ENCODE data around the gene ITIH3. TPM values are rescaled to one million over a fixed set of nuclear protein-coding genes. Genes with fewer than 3 reads are reported as not detected.
A peak's percentile ranks its signal among the peaks of the same experiment; 100 is the strongest.

The ITIH3 gene
- total and polyA plus RNA-seq, 7 experiments from 2014 or later: not detected

DNA sequence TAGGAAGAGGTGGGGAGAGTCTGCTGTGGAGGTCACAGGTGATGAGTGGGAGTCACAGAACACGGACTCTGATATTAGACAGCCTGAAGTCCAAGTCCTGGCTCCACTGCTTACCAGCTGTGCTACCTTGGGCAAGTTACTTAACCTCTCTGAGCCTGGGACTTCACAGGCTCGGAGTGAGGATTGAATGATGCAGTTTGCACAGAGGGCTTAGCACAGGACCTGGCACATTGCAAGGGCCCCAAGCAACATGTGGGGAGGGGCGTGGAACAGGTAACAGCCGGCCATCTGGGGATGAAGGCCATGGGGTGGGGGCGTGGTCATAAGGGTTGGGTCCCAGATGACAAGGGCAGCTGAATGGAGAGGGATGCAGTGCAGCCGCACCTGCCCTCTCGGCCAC, 4.3 kb upstream of the ITIH3 start:
- Histone ChIP-seq H3K9me3 (ENCODE audit: control insufficient read depth in 2 of 3, low read length in 3 of 3) (no peaks in the 10 kb centered on the region), H3K27ac (ENCODE audit: low read depth, low read length) (no peak overlapping the region), H3K4me1 (ENCODE audit: control insufficient read depth in 2 of 2, insufficient read depth in 2 of 2, low read length in 2 of 2) (no peaks in the 10 kb centered on the region), H3K4me3 (ENCODE audit: low read length) (no peak overlapping the region), H3K27me3 (ENCODE audit: control insufficient read depth in 2 of 2, insufficient read depth in 2 of 2, low read length in 2 of 2) (no peaks in the 10 kb centered on the region), H3K36me3 (ENCODE audit: control insufficient read depth in 2 of 3, insufficient read depth in 3 of 3, low read length in 3 of 3) (no peaks in the 10 kb centered on the region)
- ChIA-PET POLR2A (no interaction called here), CTCF (no interaction called here)
- intact Hi-C loops (cut with micrococcal nuclease): no loop called here
- H3K4me3 Mint-ChIP-seq: no peak overlapping the region
- H3K4me1 Mint-ChIP-seq: peaks cover 0 to 4% (median 0%) of the 10 kb centered on the region in 7 donors
- H3K27ac Mint-ChIP-seq: peak overlapping the region in 1 of 9 donors; percentile 46
- H3K36me3 Mint-ChIP-seq: no peaks in the 10 kb centered on the region
- DNase-seq: no peak
- ATAC-seq: no peak
- H3K9me3 Mint-ChIP-seq: no peaks in the 10 kb centered on the region
- no peaks in the 10 kb centered on the region for H3K27me3 Mint-ChIP-seq

DNA sequence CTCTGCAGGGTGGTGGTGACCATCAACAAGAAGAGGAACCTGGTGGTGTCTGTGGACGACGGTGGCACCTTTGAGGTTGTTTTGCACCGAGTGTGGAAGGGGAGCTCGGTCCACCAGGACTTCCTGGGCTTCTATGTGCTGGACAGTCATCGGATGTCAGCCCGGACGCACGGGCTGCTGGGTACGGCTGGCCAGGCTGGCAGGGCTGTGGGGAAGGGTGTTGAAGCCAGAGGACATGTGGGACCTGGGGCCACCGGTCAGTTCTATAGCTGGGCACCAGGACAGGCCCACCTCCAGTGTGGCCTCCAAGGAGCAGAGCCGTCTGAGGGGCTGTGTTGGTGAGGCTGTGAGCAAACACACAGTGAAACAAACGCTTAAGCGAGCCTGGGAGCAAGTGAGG, 3.9 kb upstream of the ITIH3 start:
- H3K4me3 ChIP-seq (ENCODE audit: low read length): no peak overlapping the region
- ATAC-seq (no peak), DNase-seq (no peak)
- H3K36me3 ChIP-seq (ENCODE audit: control insufficient read depth in 2 of 3, insufficient read depth in 3 of 3, low read length in 3 of 3): no peaks in the 10 kb centered on the region
- H3K4me3 Mint-ChIP-seq: no peak overlapping the region
- no peaks in the 10 kb centered on the region for H3K9me3 ChIP-seq (ENCODE audit: control insufficient read depth in 2 of 3, low read length in 3 of 3)
- POLR2A ChIA-PET: no interaction called here
- H3K27ac ChIP-seq (ENCODE audit: low read depth, low read length): no peak overlapping the region
- no peaks in the 10 kb centered on the region for H3K4me1 ChIP-seq (ENCODE audit: control insufficient read depth in 2 of 2, insufficient read depth in 2 of 2, low read length in 2 of 2)
- H3K27me3 Mint-ChIP-seq: no peaks in the 10 kb centered on the region
- H3K36me3 Mint-ChIP-seq: no peaks in the 10 kb centered on the region
- H3K4me1 Mint-ChIP-seq: peaks cover 0 to 4% (median 0%) of the 10 kb centered on the region in 7 donors
- intact Hi-C loops (cut with micrococcal nuclease): no loop called here
- H3K27ac Mint-ChIP-seq: no peak overlapping the region
- CTCF ChIA-PET: no interaction called here
- H3K27me3 ChIP-seq (ENCODE audit: control insufficient read depth in 2 of 2, insufficient read depth in 2 of 2, low read length in 2 of 2): no peaks in the 10 kb centered on the region
- H3K9me3 Mint-ChIP-seq: no peaks in the 10 kb centered on the region

DNA sequence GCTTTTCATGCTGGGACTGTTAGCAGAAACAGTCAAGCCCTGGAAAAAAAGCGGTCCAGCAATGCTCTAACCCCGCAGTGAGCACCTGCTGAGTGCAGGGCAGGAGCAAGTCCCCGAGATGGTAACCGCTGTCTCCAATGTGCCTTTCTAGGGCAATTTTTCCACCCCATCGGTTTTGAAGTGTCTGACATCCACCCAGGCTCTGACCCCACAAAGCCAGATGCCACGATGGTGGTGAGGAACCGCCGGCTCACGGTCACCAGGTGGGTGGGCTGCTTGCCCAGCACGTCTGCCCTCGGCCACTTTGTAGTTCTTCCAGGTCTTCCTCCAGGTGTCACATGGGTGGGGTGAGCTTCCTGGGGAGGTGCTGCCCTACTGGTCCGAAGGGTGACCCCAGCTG, 3.2 kb upstream of the ITIH3 start:
- H3K27ac ChIP-seq (ENCODE audit: low read depth, low read length): no peak overlapping the region
- no peaks in the 10 kb centered on the region for H3K36me3 Mint-ChIP-seq
- ChIA-PET CTCF (no interaction called here), POLR2A (no interaction called here)
- peaks cover 0 to 4% (median 0%) of the 10 kb centered on the region in 7 donors for H3K4me1 Mint-ChIP-seq
- H3K4me3 Mint-ChIP-seq: no peak overlapping the region
- no peaks in the 10 kb centered on the region for H3K4me1 ChIP-seq (ENCODE audit: control insufficient read depth in 2 of 2, insufficient read depth in 2 of 2, low read length in 2 of 2)
- no peaks in the 10 kb centered on the region for H3K27me3 ChIP-seq (ENCODE audit: control insufficient read depth in 2 of 2, insufficient read depth in 2 of 2, low read length in 2 of 2)
- no peaks in the 10 kb centered on the region for H3K9me3 ChIP-seq (ENCODE audit: control insufficient read depth in 2 of 3, low read length in 3 of 3)
- intact Hi-C loops (cut with micrococcal nuclease): no loop called here
- H3K27me3 Mint-ChIP-seq: no peaks in the 10 kb centered on the region
- no peak for DNase-seq
- H3K27ac Mint-ChIP-seq: no peak overlapping the region
- H3K36me3 ChIP-seq (ENCODE audit: control insufficient read depth in 2 of 3, insufficient read depth in 3 of 3, low read length in 3 of 3): no peaks in the 10 kb centered on the region
- H3K4me3 ChIP-seq (ENCODE audit: low read length): no peak overlapping the region
- ATAC-seq: no peak
- H3K9me3 Mint-ChIP-seq: no peaks in the 10 kb centered on the region

DNA sequence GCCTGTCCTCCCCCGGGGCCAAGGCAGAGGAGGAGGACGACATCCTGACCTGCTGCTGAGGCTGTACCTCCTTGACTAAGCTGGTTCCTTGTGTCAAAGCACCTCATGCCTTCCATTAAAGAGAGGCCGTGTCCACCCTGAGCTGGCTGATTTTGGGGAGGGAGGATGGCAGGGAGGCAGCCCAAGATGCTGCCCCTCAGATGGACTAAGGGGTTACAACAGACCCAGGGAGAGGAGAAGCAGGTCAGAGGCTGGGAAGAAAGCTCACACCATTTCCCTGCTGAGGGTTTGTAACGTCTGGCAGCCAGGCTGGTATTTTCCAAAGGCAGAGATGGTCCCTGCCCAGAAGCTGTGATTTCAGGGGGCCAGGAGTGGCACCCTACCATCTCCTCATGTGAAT, 2.7 kb upstream of the ITIH3 start:
- H3K4me1 ChIP-seq (ENCODE audit: control insufficient read depth in 2 of 2, insufficient read depth in 2 of 2, low read length in 2 of 2): no peaks in the 10 kb centered on the region
- ATAC-seq (no peak), DNase-seq (no peak)
- no peak overlapping the region for H3K27ac Mint-ChIP-seq
- H3K36me3 ChIP-seq (ENCODE audit: control insufficient read depth in 2 of 3, insufficient read depth in 3 of 3, low read length in 3 of 3): no peaks in the 10 kb centered on the region
- intact Hi-C loops (cut with micrococcal nuclease): no loop called here
- no peaks in the 10 kb centered on the region for H3K27me3 Mint-ChIP-seq
- H3K9me3 ChIP-seq (ENCODE audit: control insufficient read depth in 2 of 3, low read length in 3 of 3): no peaks in the 10 kb centered on the region
- H3K27me3 ChIP-seq (ENCODE audit: control insufficient read depth in 2 of 2, insufficient read depth in 2 of 2, low read length in 2 of 2): no peaks in the 10 kb centered on the region
- no peaks in the 10 kb centered on the region for H3K9me3 Mint-ChIP-seq
- H3K4me1 Mint-ChIP-seq: peaks cover 0 to 4% (median 0%) of the 10 kb centered on the region in 7 donors
- no peak overlapping the region for H3K27ac ChIP-seq (ENCODE audit: low read depth, low read length)
- no peak overlapping the region for H3K4me3 Mint-ChIP-seq
- CTCF ChIA-PET: no interaction called here
- POLR2A ChIA-PET: interaction anchor here (1.7 kb wide), 1 partner anchor 21 kb away, joined by 3 read pairs; the partner anchor contains the start of gene NEK4
- H3K36me3 Mint-ChIP-seq: no peaks in the 10 kb centered on the region
- H3K4me3 ChIP-seq (ENCODE audit: low read length): no peak overlapping the region

DNA sequence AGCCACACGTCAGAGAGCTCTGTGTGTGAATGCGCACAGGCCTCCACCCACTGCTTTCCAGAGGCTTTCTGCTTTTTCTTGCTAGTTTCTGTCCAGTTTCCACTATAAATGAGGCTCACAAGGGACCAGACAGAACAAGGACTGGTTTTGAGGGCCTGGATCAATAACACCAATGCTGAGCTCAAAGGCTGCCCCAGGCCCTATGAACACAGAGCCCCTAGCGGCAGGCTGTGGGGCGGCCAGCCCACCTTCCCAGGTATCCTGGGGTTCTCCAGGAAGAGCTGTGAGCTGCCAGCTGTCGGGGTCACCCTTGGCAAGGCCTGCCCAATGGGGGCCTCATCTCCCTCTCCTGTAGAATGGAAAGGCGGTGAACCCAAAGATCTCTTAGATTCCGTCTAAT, 2.2 kb upstream of the ITIH3 start:
- Histone ChIP-seq H3K4me1 (ENCODE audit: control insufficient read depth in 2 of 2, insufficient read depth in 2 of 2, low read length in 2 of 2) (no peaks in the 10 kb centered on the region), H3K9me3 (ENCODE audit: control insufficient read depth in 2 of 3, low read length in 3 of 3) (no peaks in the 10 kb centered on the region), H3K27ac (ENCODE audit: low read depth, low read length) (no peak overlapping the region), H3K36me3 (ENCODE audit: control insufficient read depth in 2 of 3, insufficient read depth in 3 of 3, low read length in 3 of 3) (no peaks in the 10 kb centered on the region), H3K4me3 (ENCODE audit: low read length) (no peak overlapping the region), H3K27me3 (ENCODE audit: control insufficient read depth in 2 of 2, insufficient read depth in 2 of 2, low read length in 2 of 2) (no peaks in the 10 kb centered on the region)
- no peak for ATAC-seq
- POLR2A ChIA-PET: interaction anchor here (1.7 kb wide), 1 partner anchor 22 kb away, joined by 3 read pairs; the partner anchor contains the start of gene NEK4
- Mint-ChIP-seq H3K36me3 (no peaks in the 10 kb centered on the region), H3K9me3 (no peaks in the 10 kb centered on the region), H3K4me1 (peaks cover 0 to 4% (median 0%) of the 10 kb centered on the region in 7 donors), H3K4me3 (no peak overlapping the region), H3K27me3 (no peaks in the 10 kb centered on the region), H3K27ac (peak overlapping the region in 1 of 9 donors; percentile 64)
- DNase-seq: no peak
- intact Hi-C loops (cut with micrococcal nuclease): no loop called here
- CTCF ChIA-PET: no interaction called here

DNA sequence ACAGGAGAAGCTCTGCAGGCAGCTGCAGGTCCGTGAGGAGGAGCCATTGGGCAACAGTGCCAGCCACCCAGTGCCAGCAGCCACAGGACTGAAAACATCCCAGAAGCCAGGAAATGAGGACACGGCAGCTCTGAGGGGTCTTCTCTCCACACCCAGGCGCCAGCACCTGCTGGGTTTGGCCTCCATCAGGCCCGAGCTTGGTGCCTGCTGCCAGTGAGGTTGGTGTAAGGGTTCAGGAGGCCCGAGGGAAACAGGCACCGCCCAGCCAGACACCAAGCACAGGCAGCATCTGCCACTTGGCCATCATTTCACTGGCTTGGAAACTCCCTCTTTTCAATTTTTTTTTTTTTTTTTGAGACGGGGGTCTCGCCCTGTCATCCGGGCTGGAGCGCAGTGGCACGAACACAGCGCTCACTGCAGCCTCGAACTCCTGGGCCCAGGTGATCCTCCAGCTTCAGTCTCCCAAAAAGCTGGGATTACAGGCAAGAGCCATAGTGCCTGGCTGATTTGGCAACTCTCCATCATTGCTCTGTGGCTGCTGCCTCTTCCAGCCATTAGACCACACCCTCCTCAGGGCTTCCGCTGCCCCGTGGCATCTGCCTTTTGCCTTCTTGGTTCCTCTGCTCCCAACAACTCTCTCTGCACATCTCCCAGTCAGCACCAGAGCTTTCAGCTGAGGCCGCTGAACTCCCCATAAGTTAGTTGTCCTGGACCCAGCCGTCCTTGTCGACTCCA, 1.5 kb upstream of the ITIH3 start:
- ChIA-PET CTCF (no interaction called here), POLR2A (interaction anchor here (1.7 kb wide), 1 partner anchor 23 kb away, joined by 3 read pairs; the partner anchor contains the start of gene NEK4)
- no peaks in the 10 kb centered on the region for H3K9me3 ChIP-seq (ENCODE audit: control insufficient read depth in 2 of 3, low read length in 3 of 3)
- H3K4me1 Mint-ChIP-seq: peaks cover 0 to 4% (median 0%) of the 10 kb centered on the region in 7 donors
- peak overlapping the region in 1 of 9 donors; percentile 64 for H3K27ac Mint-ChIP-seq
- intact Hi-C loops (cut with micrococcal nuclease): no loop called here
- ATAC-seq: no peak
- H3K27me3 Mint-ChIP-seq: no peaks in the 10 kb centered on the region
- no peak for DNase-seq
- no peaks in the 10 kb centered on the region for H3K4me1 ChIP-seq (ENCODE audit: control insufficient read depth in 2 of 2, insufficient read depth in 2 of 2, low read length in 2 of 2)
- H3K4me3 ChIP-seq (ENCODE audit: low read length): no peak overlapping the region
- H3K9me3 Mint-ChIP-seq: no peaks in the 10 kb centered on the region
- H3K27me3 ChIP-seq (ENCODE audit: control insufficient read depth in 2 of 2, insufficient read depth in 2 of 2, low read length in 2 of 2): no peaks in the 10 kb centered on the region
- no peaks in the 10 kb centered on the region for H3K36me3 ChIP-seq (ENCODE audit: control insufficient read depth in 2 of 3, insufficient read depth in 3 of 3, low read length in 3 of 3)
- no peak overlapping the region for H3K4me3 Mint-ChIP-seq
- H3K36me3 Mint-ChIP-seq: no peaks in the 10 kb centered on the region
- H3K27ac ChIP-seq (ENCODE audit: low read depth, low read length): no peak overlapping the region
